ENCODE results near the gene PRTFDC1. TPM values are rescaled to one million over a fixed set of nuclear protein-coding genes. Genes with fewer than 3 reads are reported as not detected.

The PRTFDC1 gene
- total RNA-seq, 1 experiment from 2014 or later, result 22.7 TPM

GRCh38 chr10:24981161-24981710, 28.8 kb upstream of the PRTFDC1 start:
- CTCF ChIA-PET, result no interaction called here
- Mint-ChIP-seq H3K27ac (ENCODE audit: unreplicated experiment) (no peak overlapping the region), H3K27me3 (ENCODE audit: unreplicated experiment) (no peaks in the 10 kb centered on the region), H3K36me3 (ENCODE audit: insufficient read depth, unreplicated experiment) (no peaks in the 10 kb centered on the region), H3K4me3 (ENCODE audit: low read depth, unreplicated experiment) (no peak overlapping the region), H3K4me1 (ENCODE audit: low read depth, unreplicated experiment) (no peaks in the 10 kb centered on the region), H3K9me3 (ENCODE audit: low read depth, unreplicated experiment) (no peaks in the 10 kb centered on the region)
- no peak for TF ChIP-seq CTCF (IDR thresholded peaks at IDR 0.05; ENCODE audit: unreplicated experiment)
- intact Hi-C loops (cut with micrococcal nuclease; ENCODE audit: unreplicated experiment), result no loop called here
- DNase-seq, result no peak
- BruUV-seq (replicated peaks), result no TSS peak

GRCh38 chr10:24979685-24980084, 27.3 kb upstream of the PRTFDC1 start:
- H3K36me3 Mint-ChIP-seq (ENCODE audit: insufficient read depth, unreplicated experiment), result no peaks in the 10 kb centered on the region
- H3K9me3 Mint-ChIP-seq (ENCODE audit: low read depth, unreplicated experiment), result no peaks in the 10 kb centered on the region
- no peaks in the 10 kb centered on the region for H3K4me1 Mint-ChIP-seq (ENCODE audit: low read depth, unreplicated experiment)
- CTCF ChIA-PET, result no interaction called here
- no peak for DNase-seq
- no TSS peak for BruUV-seq (replicated peaks)
- no peak for TF ChIP-seq CTCF (IDR thresholded peaks at IDR 0.05; ENCODE audit: unreplicated experiment)
- no peak overlapping the region for H3K4me3 Mint-ChIP-seq (ENCODE audit: low read depth, unreplicated experiment)
- H3K27ac Mint-ChIP-seq (ENCODE audit: unreplicated experiment), result no peak overlapping the region
- intact Hi-C loops (cut with micrococcal nuclease; ENCODE audit: unreplicated experiment), result no loop called here
- no peaks in the 10 kb centered on the region for H3K27me3 Mint-ChIP-seq (ENCODE audit: unreplicated experiment)

GRCh38 chr10:24974976-24975375, 22.6 kb upstream of the PRTFDC1 start:
- no peak for TF ChIP-seq CTCF (IDR thresholded peaks at IDR 0.05; ENCODE audit: unreplicated experiment)
- CTCF ChIA-PET, result no interaction called here
- intact Hi-C loops (cut with micrococcal nuclease; ENCODE audit: unreplicated experiment), result no loop called here
- no TSS peak for BruUV-seq (replicated peaks)
- no peak for DNase-seq
- H3K27me3 Mint-ChIP-seq (ENCODE audit: unreplicated experiment), result no peaks in the 10 kb centered on the region
- no peaks in the 10 kb centered on the region for H3K36me3 Mint-ChIP-seq (ENCODE audit: insufficient read depth, unreplicated experiment)
- no peaks in the 10 kb centered on the region for H3K4me1 Mint-ChIP-seq (ENCODE audit: low read depth, unreplicated experiment)
- no peak overlapping the region for H3K4me3 Mint-ChIP-seq (ENCODE audit: low read depth, unreplicated experiment)
- H3K9me3 Mint-ChIP-seq (ENCODE audit: low read depth, unreplicated experiment), result no peaks in the 10 kb centered on the region
- H3K27ac Mint-ChIP-seq (ENCODE audit: unreplicated experiment), result no peak overlapping the region

GRCh38 chr10:24973163-24973562, 20.8 kb upstream of the PRTFDC1 start:
- no TSS peak for BruUV-seq (replicated peaks)
- H3K9me3 Mint-ChIP-seq (ENCODE audit: low read depth, unreplicated experiment), result no peaks in the 10 kb centered on the region
- intact Hi-C loops (cut with micrococcal nuclease; ENCODE audit: unreplicated experiment), result no loop called here
- H3K27ac Mint-ChIP-seq (ENCODE audit: unreplicated experiment), result no peak overlapping the region
- no peak overlapping the region for H3K4me3 Mint-ChIP-seq (ENCODE audit: low read depth, unreplicated experiment)
- TF ChIP-seq CTCF (IDR thresholded peaks at IDR 0.05; ENCODE audit: unreplicated experiment), result no peak
- DNase-seq, result no peak
- CTCF ChIA-PET, result no interaction called here
- H3K27me3 Mint-ChIP-seq (ENCODE audit: unreplicated experiment), result no peaks in the 10 kb centered on the region
- H3K4me1 Mint-ChIP-seq (ENCODE audit: low read depth, unreplicated experiment), result no peaks in the 10 kb centered on the region
- no peaks in the 10 kb centered on the region for H3K36me3 Mint-ChIP-seq (ENCODE audit: insufficient read depth, unreplicated experiment)
